ENCODE measurements around the gene TTYH2. TPM values are rescaled to one million over a fixed set of nuclear protein-coding genes. Genes with fewer than 3 reads are reported as not detected.

The TTYH2 gene
- total and polyA plus RNA-seq, 11 donors: 10.3 to 34.6 (median 22.4) TPM

- Histone ChIP-seq H3K27me3 (no peaks in the 10 kb centered on the region), H3K36me3 (peaks cover 0 to 5% (median 0%) of the 10 kb centered on the region in 9 donors), H3K9me3 (no peaks in the 10 kb centered on the region), H3K4me3 (no peak overlapping the region), H3K4me1 (peaks cover 0 to 54% (median 25%) of the 10 kb centered on the region in 12 donors), H3K27ac (peak overlapping the region in 1 of 12 donors; percentile 90)
- DNase-seq: no peak
- WGBS, 4 donors: 65 to 73% (median 69%) methylated on average over 12 to 13 of the region's 13 CpGs
- intact Hi-C loops (cut with DNase I): loop anchor here in 5 of 10 donors (5.0 to 10.0 kb wide), 4 partner anchors 145 to 238 kb away; partner anchors contain the start of genes BTBD17 (in 2 of the 5) and GPR142 (in 1 of the 5)
- TF ChIP-seq POLR2A (IDR thresholded peaks at IDR 0.05) (no peak), CTCF (IDR thresholded peaks at IDR 0.05) (no peak)
- ATAC-seq: no peak
These were observed 3.8 kb downstream of the TTYH2 start for GRCh38 chr17:74217037-74217730.

GRCh38 chr17:74217888-74218287, 4.5 kb downstream of the TTYH2 start:
- intact Hi-C loops (cut with DNase I): loop anchor here in 6 of 10 donors (2.0 to 10.0 kb wide), 5 partner anchors 17 to 237 kb away; partner anchors contain the start of genes BTBD17 (in 2 of the 6) and GPR142 (in 1 of the 6)
- WGBS, 4 donors: 88 to 100% (median 94%) methylated on average over 2 of the region's 2 CpGs

GRCh38 chr17:74218436-74218835, 5.1 kb downstream of the TTYH2 start:
- no peak for TF ChIP-seq CTCF (IDR thresholded peaks at IDR 0.05)
- TF ChIP-seq POLR2A (IDR thresholded peaks at IDR 0.05): no peak
- H3K27me3 ChIP-seq: no peaks in the 10 kb centered on the region
- DNase-seq (no peak), ATAC-seq (no peak)
- peaks cover 0 to 17% (median 6%) of the 10 kb centered on the region in 9 donors for H3K36me3 ChIP-seq
- WGBS, 4 donors: 71 to 73% (median 72%) methylated on average over 8 of the region's 8 CpGs
- no peaks in the 10 kb centered on the region for H3K9me3 ChIP-seq
- intact Hi-C loops (cut with DNase I): loop anchor here in 6 of 10 donors (2.0 to 10.0 kb wide), 5 partner anchors 16 to 236 kb away; partner anchors contain the start of genes BTBD17 (in 2 of the 6) and GPR142 (in 1 of the 6)
- peaks cover 0 to 45% (median 19%) of the 10 kb centered on the region in 12 donors for H3K4me1 ChIP-seq
- no peak overlapping the region for H3K27ac ChIP-seq
- H3K4me3 ChIP-seq: no peak overlapping the region

More at GRCh38 chr17:74217888-74218287, 4.5 kb downstream of the TTYH2 start:
- Histone ChIP-seq H3K27ac (no peak overlapping the region), H3K36me3 (peaks cover 0 to 12% (median 3%) of the 10 kb centered on the region in 9 donors), H3K4me1 (peaks cover 0 to 47% (median 20%) of the 10 kb centered on the region in 12 donors), H3K27me3 (no peaks in the 10 kb centered on the region), H3K9me3 (no peaks in the 10 kb centered on the region), H3K4me3 (no peak overlapping the region)
- no peak for DNase-seq
- TF ChIP-seq CTCF (IDR thresholded peaks at IDR 0.05): no peak
- TF ChIP-seq POLR2A (IDR thresholded peaks at IDR 0.05): no peak
- no peak for ATAC-seq

DNA sequence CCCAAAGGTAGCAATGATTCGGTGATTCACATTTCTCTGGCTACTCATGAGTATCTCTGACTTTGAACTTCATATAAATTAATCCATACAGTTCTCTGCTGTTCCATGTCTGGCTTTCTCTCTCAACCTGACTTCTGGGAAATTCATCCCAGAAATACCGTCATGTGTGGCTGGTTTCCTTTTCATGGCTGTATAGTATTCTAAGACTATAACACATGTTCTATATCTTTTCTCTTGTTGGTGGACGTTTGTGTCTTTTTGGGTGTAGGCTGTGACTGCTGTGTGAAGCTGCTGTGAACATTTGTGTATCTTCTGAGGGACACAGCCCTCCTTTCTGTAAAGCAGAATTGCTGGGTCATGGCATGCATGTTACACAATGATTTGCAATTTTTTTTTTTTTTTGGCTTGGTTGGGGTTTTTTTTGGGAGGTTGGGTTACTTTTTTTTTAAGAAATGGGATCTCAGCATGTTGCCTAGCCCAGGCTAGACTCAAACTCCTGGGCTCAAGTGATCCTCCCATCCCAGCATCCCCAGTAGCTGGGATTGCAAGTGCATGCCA, 6.3 kb downstream of the TTYH2 start:
- no peak overlapping the region for H3K27ac ChIP-seq
- DNase-seq: no peak
- no peak overlapping the region for H3K4me3 ChIP-seq
- no peak for ATAC-seq
- H3K27me3 ChIP-seq: no peaks in the 10 kb centered on the region
- H3K36me3 ChIP-seq: peaks cover 0 to 29% (median 17%) of the 10 kb centered on the region in 9 donors
- WGBS, 4 donors: 79 to 91% (median 89%) methylated on average over 3 of the region's 3 CpGs
- TF ChIP-seq POLR2A (IDR thresholded peaks at IDR 0.05) (no peak), CTCF (IDR thresholded peaks at IDR 0.05) (no peak)
- no peaks in the 10 kb centered on the region for H3K9me3 ChIP-seq
- intact Hi-C loops (cut with DNase I): loop anchor here in 6 of 10 donors (2.0 to 10.0 kb wide), 5 partner anchors 15 to 235 kb away; partner anchors contain the start of genes BTBD17 (in 2 of the 6) and GPR142 (in 1 of the 6)
- peaks cover 0 to 33% (median 12%) of the 10 kb centered on the region in 12 donors for H3K4me1 ChIP-seq
